RPMI7951 (cell line): ENCODE results near the gene DUSP28. TPM values are rescaled to one million over a fixed set of nuclear protein-coding genes. Genes with fewer than 3 reads are reported as not detected.

Experiments used
- DNase-seq: peaks from one replicate; pipeline ENCODE4 v3.0.0-alpha.2; 2012; ENCODE audit warnings: low read depth
- total RNA-seq: library from RNA; depleted of rRNA; stranded (reverse); fragments of >200 nt; shearing (Covaris generic); gene quantifications from 2 replicates; pipeline ENCODE4 v1.2.3, GENCODE V29; 2014; rRNA removed

The DUSP28 gene
- total RNA-seq, 1 experiment from 2014 or later = 5.3 TPM

DNA sequence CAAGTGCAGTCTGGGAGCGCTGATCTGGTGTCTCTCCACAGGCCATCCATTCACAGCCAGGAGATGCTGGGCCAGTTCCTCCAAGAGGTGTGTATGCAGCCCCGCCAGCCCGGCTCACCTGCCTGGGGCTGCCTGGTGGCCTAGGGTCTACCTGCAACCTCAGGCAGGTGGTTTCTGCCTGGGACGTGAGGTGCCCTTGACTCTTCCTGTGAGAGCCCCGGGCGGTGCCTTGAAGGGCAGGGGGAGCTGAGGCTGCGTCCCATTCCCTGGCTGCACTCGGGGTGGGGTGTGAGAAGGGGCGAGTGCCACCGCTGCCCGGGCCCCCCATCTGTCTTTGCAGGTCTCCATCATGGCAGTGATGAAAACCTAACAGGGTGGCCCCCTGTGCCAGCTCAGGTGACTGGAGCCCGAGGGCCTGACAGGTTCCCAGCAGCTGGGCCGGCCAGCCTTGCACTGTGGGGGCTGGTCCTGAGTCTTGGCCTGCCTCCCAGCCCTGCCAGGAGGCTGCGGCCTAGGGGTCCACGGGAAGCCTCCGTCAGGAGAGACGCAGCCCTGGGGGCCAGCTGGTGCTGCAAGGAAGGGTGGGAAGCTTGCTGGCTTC lies 38.3 kb downstream of the DUSP28 start:
- no peak for DNase-seq

DNA sequence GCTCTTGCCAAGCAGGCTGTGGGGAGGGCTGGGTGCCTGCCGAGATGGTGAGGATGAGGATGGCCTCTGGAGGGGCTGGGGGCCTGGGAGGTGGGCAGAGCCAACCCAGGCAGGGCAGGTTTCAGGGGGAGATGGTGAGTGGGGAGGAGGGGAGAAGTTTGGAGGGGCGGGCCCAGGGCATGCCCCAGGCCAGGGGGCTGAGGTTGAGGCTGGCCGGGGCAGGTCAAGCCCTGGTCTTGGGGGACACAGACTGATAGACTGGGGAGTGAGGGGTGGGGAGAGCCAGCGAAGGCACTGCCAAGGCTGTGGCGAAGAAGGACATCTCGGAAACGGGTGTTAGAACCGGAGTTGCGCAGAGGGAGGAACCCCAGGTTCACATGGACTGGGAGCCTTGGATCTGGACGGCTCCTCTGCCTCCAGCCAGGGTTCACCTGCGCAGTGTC lies 39.0 kb downstream of the DUSP28 start:
- no peak for DNase-seq

DNA sequence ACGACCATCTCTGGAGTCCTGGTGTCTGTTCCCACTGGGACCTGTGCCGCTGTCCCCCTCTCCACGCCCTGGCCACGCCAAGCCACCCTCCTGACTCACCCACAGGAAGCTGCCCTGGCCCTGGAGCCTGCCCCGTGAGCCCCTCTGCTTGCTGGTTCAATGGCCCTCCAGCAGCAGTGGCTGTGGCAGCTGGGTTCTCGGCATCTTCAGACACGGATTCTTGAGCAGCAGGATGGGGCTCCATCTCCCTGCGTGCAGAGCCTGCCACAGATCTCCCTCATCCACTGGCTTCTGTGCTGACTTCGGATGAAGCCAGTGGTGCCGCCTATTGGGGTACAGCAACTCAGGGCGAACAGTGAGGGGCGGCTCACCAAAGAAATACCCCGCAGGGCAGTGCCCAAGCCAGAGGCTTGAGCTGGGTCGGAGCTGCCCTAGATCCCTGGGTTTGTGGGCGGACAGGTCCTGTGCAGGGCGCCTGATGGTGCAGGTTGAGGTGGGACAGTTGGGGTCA lies 40.3 kb downstream of the DUSP28 start:
- no peak for DNase-seq

DNA sequence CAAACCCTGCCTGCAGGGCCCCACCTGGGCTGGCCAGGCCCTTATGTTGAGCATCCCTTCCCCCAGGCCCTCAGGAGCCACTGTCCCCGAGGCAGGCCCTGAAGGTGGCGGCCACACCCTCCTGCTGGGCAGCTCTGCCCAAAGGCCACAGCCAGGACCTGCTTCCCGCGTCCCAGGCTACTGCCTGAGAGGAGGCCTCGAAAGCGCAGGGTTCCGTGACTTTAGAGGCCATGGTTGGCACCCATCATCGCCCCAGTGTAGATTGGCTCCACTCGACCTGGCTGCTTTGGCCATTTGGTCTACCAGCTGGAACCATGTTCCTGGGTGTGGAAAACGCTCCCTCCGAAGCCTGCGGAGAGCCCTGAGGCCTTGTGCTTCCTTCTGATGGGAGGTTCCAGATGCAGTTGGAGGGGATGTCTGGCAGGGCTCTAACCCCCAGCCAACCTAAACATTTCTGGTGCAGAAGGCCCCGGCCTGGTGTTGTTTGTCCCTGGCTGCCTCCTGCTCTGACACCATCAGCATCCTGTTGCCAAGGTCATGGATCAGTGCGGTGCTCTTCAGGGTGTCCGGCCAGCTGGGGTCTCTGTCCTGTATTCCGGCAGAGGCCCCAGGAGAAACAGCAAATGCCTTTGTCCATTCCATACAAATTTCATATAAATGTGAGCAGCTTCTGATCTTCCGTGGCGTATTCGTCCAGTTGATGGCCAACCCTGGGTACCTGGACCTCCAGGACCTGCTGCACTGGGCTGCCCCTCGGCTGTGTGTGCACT lies 41.1 kb downstream of the DUSP28 start:
- DNase-seq = no peak

DNA sequence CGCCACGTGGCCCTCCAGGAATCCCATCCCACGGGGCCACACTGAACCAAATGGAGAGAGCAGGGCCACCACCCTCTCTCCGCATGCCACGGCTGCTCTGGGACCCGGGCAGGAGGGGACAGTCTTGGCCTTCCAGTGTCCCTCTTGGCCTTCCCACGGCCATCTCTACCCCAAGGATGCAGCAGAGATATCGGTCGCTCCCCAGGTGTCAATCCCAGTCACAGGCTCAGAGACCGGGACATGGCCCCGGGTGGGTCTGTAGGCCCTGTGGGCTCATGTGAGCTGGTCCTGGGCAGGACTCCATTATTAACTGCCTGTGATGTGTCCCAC lies 41.6 kb downstream of the DUSP28 start:
- no peak for DNase-seq

DNA sequence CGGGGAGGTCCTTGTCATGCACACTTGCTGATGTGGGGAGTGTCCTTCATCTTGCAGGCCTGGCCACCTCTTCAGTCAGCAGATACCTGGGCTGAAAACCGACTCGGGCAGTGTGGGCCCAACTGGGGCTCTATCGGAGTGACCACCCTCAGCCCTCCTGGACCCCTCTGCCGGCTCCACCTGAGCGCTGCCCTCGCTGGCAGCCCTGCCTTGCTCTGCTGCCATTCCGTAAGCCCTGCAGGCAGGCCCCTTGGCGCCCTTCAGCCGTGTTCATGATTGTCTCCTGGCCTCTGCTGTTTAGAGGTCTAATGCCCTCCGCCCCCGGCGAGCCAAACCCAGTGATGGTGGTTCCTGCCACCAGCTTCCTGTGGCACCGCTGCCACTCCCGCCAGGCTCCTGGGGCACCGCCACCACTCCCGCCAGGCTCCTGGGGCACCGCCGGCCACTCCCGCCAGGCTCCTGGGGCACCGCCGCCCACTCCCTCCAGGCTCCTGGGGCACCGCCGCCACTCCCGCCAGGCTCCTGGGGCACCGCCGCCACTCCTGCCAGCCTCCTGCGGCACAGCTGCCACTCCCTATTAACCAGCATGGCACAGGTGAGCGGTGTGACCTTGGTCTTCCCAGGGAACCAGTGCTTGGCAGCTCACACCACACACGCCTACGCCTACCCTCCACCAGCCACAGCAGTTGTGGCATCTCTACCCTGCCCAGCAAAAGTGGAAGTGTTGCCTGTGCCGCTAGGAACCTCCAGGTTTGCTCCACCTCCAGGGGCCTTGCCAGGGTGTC lies 42.3 kb downstream of the DUSP28 start:
- no peak for DNase-seq

DNA sequence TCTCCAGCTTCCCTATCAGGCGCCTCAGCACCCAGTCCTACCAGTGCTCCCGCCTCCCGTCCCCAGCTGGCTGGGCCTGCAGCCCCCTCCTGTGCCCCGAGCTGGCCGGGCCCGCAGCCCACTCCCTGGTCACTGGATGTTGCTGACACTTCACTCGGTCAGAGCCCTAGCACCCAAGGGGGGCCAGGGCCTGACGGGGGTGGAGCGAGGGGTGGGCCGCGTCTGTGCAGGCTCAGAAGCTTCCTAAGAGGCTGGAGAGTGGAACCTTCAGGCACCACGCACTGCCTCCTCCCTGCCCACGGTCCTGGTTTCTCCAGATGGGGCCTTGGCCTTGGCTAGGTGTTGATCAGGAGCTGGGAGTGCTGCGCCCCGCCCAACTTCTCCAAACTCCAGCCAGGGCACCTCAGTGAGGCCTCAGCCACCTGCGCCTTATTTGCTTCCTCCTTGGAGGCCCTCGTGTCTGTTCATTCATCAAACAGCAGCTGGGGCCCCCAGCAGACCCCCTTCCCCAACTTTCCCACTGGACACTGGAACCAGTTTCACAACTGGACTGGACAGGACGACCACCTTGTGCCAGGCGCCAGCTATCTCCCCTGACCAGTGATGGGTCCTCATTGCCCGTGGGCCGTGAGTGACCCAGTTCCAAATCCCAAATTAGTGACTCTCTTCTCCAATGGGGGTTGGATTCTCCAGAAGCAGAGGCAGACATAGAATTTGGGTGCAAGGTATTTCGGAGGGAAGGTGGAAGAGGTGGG lies 43.1 kb downstream of the DUSP28 start:
- no peak for DNase-seq

DNA sequence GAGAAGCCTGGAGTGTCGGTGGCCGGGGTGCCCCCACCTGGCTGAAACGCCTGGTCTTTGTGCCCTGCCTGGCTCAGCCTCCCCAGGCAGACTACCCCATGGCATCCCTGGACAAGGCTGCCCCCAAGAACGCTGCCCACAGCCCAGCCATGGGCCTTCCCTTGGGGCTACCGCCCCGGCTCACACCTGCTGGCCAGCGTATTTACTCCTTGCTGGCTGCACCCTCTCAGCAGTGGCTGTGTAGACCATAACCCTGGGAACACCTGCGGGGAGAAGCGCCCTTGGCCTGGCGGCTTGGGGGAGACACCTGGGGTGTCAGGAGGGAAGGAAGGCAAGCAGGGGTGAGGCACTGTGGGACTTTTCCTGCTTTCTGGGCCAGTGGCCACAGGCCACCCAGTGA lies 43.7 kb downstream of the DUSP28 start:
- DNase-seq = no peak

DNA sequence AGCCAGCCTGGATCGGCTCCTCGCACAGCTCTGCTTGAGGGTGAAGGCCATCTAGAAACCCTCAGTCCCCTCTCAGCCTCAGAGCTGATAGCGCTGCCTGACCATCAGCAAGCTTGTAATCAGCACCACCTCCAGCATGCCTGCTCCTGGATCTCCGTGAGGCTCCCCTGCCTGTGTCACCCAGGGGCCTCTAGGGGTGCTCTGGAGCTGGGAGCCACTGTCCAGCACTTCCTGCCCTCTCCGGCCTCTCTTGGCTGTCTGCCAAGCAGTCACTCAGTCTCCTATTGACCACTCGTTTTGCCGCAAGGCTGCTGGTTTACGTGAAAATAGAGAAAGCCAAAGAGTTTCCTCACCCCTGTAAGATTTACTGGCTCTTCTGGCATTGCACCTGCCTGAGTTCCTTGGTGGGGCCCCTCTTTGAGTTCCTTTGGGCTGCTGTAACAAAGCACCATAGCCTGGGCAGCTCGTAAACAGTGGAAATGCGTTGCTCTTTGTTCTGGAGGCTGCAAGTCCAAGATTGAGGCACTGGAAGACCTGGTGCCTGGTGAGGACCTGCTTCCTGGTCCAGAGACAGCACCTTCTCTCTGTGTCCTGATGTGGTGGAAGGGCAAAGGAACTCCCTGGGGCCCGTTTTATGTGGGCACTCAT lies 44.3 kb downstream of the DUSP28 start:
- peak; percentile 83 for DNase-seq

DNA sequence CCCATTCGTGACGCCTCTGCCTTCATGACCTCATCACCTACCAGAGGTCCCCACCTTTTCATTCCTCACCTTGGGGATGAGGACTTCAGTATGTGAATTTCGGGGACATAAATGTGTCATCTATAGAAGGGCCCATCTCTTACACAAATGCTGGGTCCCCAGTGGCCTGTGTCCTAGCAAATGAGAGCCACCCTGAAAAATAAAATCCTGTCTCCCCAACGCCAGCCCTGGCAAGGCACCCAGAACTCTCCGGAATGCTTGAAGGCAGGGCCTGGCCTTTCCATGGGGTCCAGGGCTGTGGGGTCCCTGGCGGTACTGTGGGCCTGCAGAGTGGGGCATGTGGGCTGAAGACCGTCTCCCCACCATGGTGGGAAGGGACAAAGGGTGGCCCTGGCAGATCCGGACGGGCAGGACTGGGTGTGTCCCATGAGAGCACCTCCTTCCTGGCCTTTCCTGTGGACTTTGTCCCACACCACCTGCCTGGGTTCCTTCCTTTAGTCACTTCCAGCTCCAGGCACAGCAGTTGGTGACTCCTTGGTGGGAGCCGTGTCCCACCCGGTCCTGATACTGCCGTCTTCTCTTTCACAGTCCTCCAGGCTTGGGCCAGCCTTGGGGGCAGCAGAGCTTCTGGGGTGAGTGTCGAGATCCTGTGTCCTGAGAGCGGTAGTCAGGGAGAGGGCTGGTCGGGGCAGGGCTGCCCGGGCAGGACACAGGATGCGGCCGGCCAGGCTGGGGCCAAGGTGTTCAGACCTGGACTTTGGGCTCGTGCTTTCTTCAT lies 45.0 kb downstream of the DUSP28 start:
- DNase-seq = no peak

DNA sequence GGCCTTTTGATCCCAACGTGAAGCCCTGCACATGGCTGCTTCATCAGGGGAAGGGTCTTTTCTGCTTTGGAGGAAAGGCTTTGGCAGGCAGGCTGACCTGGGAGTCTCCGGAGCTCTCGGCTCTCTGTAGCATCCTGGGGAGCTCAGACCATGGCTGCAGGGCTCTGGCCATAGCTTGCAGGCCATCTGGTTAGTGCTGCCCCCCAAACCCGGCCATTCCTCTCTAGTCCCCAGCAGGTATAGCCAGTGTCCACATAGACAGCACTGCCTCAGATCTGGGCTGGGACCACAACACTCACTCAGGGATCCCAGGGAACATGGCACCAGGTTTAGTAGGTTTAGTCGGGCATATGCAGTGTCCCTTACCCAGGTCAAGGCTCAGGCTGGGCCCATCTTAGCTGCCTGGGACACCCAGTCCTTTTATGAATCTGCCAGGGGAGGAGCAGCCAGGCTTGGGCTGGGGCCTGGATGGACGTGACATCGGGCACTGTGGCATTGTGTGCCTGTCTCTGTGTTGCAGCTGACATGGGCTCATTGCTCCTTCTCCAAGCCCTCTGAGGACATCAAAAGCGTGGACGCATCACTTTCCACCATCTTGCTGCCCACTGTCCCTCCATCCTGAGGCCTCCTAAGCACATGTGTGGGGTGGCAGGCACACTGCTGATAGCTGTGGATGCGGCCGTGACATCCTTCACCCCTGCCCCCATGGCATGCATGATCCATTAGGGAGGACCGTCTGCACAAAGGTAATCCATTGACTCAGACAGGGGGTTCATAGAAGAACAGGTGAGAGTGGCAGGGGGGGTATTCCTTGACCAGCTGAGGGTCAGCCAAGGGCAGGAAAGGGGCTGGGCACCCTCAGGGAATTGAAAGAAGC lies 45.9 kb downstream of the DUSP28 start:
- DNase-seq = no peak

DNA sequence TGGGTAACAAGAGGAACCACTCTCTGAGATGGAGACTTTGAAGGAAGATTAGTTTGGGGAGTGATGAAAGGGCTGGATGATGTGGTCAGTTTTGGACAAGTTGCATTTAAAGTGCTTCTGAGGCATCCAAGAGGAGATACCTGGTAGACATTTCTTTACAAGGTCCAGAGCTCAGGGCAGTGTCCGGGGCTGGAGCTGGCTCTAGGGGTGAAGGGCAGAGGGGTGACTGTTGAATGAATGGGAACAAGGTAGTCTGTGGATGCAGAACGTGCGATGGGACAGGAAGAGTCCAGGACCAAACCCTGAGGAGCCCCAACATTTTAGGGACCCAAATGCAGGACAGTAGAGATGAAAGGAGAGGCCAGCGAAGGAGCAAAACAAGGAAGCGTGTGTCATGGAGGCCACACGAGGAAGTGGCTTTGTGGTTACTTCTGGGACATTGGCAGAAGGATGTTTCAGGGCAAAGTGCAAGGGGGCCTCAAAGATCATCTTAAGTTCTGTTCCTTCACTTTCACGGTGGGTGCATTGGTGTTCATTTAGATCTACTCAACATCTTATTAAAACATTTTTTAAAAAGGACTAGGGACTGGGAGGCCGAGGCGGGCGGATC lies 51.5 kb downstream of the DUSP28 start:
- DNase-seq = no peak

Other genes starting within 250 kb of the DUSP28 start
- gene GPC1, start 124.7 kb upstream of the DUSP28 start, total RNA-seq = 13.9 and 24.1 TPM in 2 replicates
- 3.6 and 4.0 TPM in 2 replicates for gene ANKMY1, start 2.4 kb upstream of the DUSP28 start, total RNA-seq
- 13.1 and 15.4 TPM in 2 replicates for gene RNPEPL1, start 8.1 kb downstream of the DUSP28 start, total RNA-seq
- 11.4 and 14.0 TPM in 2 replicates for gene CAPN10, start 26.4 kb downstream of the DUSP28 start, total RNA-seq
- 0.10 and 0.12 TPM in 2 replicates for gene GPR35, start 65.1 kb downstream of the DUSP28 start, total RNA-seq
- not detected in 2 replicates for gene AQP12B, start 122.5 kb downstream of the DUSP28 start, total RNA-seq
- not detected in 2 replicates for gene AQP12A, start 131.5 kb downstream of the DUSP28 start, total RNA-seq